Activated T-cell treated with anti-CD3 and anti-CD28 coated beads, Interleukin-2, amount 50 U/mL, for 48 hours (primary cell): ENCODE data around the gene RCL1.
A peak's percentile ranks its signal among the peaks of the same experiment; 100 is the strongest.
"Not testable (repeated sequence)": the region's sequence is repeated elsewhere in the genome, so short reads cannot be mapped to it uniquely, and the experiment has no call there.

ENCODE experiments used
- DNase-seq, 2 experiments: peaks; one replicate each; pipeline ENCODE4 v3.0.0-alpha.2; 2020

Gene RCL1

DNA sequence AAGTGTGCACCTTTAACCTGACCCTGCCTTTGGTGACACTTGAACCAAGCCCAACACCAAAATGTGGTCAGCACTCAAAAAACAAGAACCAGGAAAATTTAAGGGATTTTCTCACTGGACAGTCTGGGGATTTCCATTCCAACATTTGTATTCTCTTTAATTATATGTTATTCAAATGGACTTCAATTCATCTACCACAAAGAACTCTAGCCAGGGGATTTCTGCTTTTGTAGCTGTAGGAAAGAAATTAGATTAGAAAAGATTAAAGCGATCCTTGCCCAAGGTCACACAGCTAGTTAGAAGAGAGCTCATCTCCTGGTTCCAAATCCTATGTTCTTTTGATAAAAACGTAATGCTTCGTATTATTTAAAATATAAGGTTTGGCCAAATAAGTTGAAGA, 97.5 kb downstream of the RCL1 start:
- no peak for DNase-seq

GRCh38 chr9:4890929-4891328, 98.2 kb downstream of the RCL1 start:
- no peak for DNase-seq

DNA sequence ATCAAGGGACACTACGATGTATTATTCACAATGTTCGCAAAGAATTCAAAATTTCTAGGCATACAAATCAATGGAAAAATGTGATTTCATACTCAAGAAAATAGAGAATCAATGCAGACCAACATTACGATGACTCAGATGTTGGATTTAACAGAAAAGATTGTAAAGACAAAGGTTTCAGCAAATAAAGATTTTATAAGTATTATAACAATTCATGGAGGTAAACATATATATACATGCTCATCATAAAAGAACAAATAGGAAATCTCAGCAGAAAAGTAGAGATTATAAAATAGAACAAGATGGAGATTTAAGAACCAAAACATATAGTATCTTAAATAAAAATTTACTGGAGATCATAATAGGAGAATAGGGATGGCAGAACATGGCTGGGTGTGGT, 98.9 kb downstream of the RCL1 start:
- DNase-seq, result no peak

DNA sequence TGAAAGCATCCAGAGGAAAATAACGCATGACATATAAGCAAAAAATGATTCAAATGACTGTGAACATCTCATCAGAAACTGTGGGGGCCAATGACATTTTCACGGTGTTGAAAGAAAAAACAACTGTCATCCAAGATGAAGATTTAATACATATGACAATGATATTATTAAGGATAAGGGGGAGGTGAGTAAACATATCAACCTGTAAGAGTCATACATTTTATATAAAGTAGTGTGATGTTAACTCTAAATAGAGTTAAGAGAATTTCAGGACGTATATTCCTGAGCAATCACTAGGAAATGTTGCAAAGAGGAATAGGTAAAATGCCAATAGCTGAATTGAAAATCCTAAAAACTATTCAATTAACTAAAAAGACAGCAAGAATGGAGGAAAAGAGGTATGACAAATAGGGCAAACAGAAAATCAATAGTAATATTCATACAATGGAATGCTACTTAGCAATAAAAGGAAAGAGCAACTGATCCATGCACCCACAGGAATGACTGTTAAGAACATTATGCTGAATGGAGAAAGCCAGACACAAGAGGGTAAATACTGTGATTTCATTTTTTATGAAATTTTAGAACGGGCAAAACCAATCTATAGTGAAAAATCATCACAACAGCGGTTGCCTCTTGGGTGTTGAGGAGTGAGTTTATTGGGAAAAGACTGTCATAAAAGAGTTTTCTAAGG, 99.9 kb downstream of the RCL1 start:
- no peak for DNase-seq

DNA sequence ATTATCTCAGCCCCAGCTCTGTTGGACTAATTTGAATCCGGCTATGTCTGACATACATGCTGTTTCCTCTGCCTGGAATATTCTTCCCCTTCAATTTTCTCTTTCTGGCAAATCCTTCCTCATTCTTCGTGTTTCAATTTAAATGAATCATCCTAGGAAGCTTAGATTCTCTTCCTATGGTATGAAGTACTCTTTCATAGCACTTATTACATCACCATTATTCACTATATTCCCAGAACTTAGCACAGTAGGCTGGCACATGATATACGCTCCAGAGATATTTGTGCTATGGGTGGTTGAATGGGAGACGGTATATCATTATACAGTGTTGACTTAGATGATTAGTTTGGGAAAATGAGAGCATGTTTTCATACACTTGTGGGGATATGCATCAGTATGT, 101.3 kb downstream of the RCL1 start:
- DNase-seq, result no peak

DNA sequence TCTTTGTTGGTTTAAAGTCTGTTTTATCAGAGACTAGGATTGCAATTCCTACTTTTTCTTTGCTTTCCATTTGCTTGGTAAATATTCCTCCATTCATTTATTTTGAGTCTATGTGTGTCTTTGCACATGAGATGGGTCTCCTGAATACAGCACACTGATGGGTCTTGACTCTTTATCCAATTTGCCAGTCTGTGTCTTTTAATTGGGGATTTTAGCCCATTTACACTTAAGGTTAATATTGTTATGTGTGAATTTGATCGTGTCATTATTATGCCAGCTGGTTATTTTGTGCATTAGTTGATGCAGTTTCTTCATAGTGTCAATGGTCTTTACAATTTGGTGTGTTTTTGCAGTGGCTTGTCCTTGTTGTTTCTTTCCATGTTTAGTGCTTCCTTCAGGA, 107.1 kb downstream of the RCL1 start:
- DNase-seq, result not testable (repeated sequence)

DNA sequence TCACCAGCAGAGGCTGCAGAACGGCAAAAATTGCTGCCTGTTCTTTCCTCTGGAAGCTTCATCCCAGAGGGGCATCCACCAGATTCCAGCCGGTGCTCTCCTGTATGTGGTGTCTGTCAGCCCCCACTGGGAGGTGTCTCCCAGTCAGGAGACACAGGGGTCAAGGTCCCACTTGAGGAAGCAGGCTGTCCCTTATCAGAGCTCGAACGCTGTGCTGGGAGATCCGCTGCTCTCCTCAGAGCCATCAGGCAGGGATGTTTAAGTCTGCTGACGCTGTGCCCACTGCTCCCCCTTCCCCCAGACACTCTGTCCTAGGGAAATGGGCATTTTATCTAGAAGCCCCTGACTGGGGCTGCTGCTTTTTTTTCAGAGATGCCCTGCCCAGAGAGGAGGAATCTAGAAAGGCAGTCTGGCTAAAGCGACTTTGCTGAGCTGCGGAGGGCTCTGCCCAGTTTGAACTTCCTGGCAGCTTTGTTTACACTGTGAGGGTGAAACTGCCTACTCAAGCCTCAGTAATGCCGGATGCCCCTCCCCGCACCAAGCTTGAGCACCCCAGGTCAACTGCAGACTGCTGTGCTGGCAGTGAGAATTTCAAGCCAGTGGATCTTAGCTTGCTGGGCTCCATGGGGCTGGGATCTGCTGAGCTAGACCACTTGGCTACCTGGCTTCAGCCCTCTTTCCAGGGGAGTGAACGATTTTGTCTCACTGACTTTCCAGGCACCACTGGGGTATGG, 108.8 kb downstream of the RCL1 start:
- peak in 1 of 2 experiments; percentile 34 for DNase-seq

- DNase-seq, result no peak
Measured at GRCh38 chr9:4902135-4902475, 109.4 kb downstream of the RCL1 start.

- no peak for DNase-seq
Measured at GRCh38 chr9:4904322-4905134, 111.8 kb downstream of the RCL1 start.

DNA sequence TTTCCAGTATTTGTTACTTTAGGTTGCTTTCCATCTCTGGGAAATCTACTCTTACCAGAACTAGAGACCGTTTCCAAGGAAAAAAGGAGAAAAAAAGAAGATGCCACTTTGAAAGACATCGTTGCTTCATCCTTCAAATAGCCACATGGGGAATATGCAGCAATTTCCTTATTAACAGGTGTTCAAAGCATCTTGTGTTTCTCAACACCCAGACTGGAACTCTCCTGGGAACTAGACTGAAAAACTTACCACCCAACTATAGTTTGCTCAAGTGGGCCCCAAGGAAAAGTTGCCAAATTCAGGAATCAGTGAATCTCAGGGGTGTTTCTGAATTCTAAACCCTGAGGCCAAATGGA, 112.4 kb downstream of the RCL1 start:
- no peak for DNase-seq
